OCI-LY1 (cell line): Measurements from ENCODE around the gene CHPF.

Experiments used
- CTCF ChIP-seq: fragments of 200-600 bp; sonication (generic), shearing (Covaris generic); IDR thresholded peaks from 2 replicates; pipeline ENCODE4 v1.5.1; 2017; ENCODE audit warnings: mild to moderate bottlenecking, antibody characterized with exemption, low read length, moderate library complexity, mixed read lengths
- EZH2 ChIP-seq: fragments of 200-600 bp; sonication (generic), shearing (Covaris generic); IDR thresholded peaks from 2 replicates; pipeline ENCODE4 v1.8.0; 2017; ENCODE audit warnings: borderline replicate concordance, mixed run types, mild to moderate bottlenecking, antibody characterized with exemption, low read length, moderate library complexity, mixed read lengths

GRCh38 chr2:219559156-219559915, 15.7 kb upstream of the CHPF start:
- TF ChIP-seq CTCF (no peak), EZH2 (no peak)
